Effector memory CD4-positive, alpha-beta T cell (primary cell): ENCODE data around the gene TFRC.
"Not testable (repeated sequence)": the region's sequence is repeated elsewhere in the genome, so short reads cannot be mapped to it uniquely, and the experiment has no call there.

Source experiments
- DNase-seq, 3 donors: peaks; one replicate each; pipeline ENCODE4 v3.0.0-alpha.2; 2020
- H3K27ac ChIP-seq: 2 replicates; pipeline ENCODE4 v1.7.0; 2013; ENCODE audit warnings: mild to moderate bottlenecking, low read length, moderate library complexity; ENCODE audit not compliant: insufficient read depth, poor library complexity, severe bottlenecking
- H3K27me3 ChIP-seq: replicated peaks from 2 replicates; pipeline ENCODE4 v1.7.0; 2013; ENCODE audit warnings: mild to moderate bottlenecking, low read length; ENCODE audit not compliant: insufficient read depth, control insufficient read depth, poor library complexity, severe bottlenecking
- H3K36me3 ChIP-seq: 2 replicates; pipeline ENCODE4 v1.7.0; 2013; ENCODE audit warnings: mild to moderate bottlenecking, low read length, moderate library complexity; ENCODE audit not compliant: control insufficient read depth, insufficient read depth
- H3K4me1 ChIP-seq: 2 replicates; pipeline ENCODE4 v1.7.0; 2013; ENCODE audit warnings: low read length, mild to moderate bottlenecking; ENCODE audit not compliant: control insufficient read depth, insufficient read depth, poor library complexity, severe bottlenecking
- H3K4me3 ChIP-seq: 2 replicates; pipeline ENCODE4 v1.7.0; 2013; ENCODE audit warnings: low read length, low read depth, mild to moderate bottlenecking; ENCODE audit not compliant: insufficient read depth, poor library complexity, severe bottlenecking
- H3K9me3 ChIP-seq: 2 replicates; pipeline ENCODE4 v1.7.0; 2013; ENCODE audit warnings: mild to moderate bottlenecking, low read length, moderate library complexity; ENCODE audit not compliant: control insufficient read depth

Gene TFRC

GRCh38 chr3:196008929-196009328, 73.0 kb downstream of the TFRC start:
- no peak for DNase-seq
- Histone ChIP-seq H3K4me1 (no peaks in the 10 kb centered on the region), H3K27ac (no peak overlapping the region), H3K36me3 (no peaks in the 10 kb centered on the region), H3K4me3 (no peak overlapping the region), H3K27me3 (no peaks in the 10 kb centered on the region), H3K9me3 (no peaks in the 10 kb centered on the region)

DNA sequence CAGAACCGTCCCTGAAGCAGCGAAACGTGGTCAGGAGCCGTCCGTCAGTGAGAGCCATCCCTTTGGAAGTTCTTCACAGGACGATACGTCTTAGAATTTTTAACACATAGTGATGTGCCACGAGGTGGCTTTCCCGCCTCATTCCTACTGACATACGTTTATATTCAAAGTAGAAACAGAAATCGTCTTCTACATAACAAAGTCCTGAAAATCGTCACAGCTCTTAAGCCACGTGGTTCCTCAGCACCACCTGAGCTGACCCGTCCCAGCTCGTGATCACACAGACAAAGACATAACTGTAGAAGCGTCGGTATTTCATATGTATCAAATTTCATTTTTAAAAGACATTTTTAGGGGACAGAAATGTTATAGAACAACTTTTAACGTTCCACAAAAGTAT, 73.5 kb downstream of the TFRC start:
- no peaks in the 10 kb centered on the region for H3K4me1 ChIP-seq
- no peaks in the 10 kb centered on the region for H3K36me3 ChIP-seq
- no peak for DNase-seq
- no peak overlapping the region for H3K4me3 ChIP-seq
- no peaks in the 10 kb centered on the region for H3K27me3 ChIP-seq
- H3K9me3 ChIP-seq, result no peaks in the 10 kb centered on the region
- H3K27ac ChIP-seq, result no peak overlapping the region

- no peaks in the 10 kb centered on the region for H3K9me3 ChIP-seq
- no peak overlapping the region for H3K27ac ChIP-seq
- no peak for DNase-seq
Observed at GRCh38 chr3:196007744-196008335, 74.0 kb downstream of the TFRC start.

GRCh38 chr3:196005338-196005737, 76.6 kb downstream of the TFRC start:
- DNase-seq, H3K36me3 ChIP-seq, H3K27me3 ChIP-seq, H3K4me3 ChIP-seq, H3K27ac ChIP-seq, H3K4me1 ChIP-seq, H3K9me3 ChIP-seq: not testable (repeated sequence)

More at GRCh38 chr3:196007744-196008335, 74.0 kb downstream of the TFRC start:
- Histone ChIP-seq H3K36me3 (no peaks in the 10 kb centered on the region), H3K4me1 (no peaks in the 10 kb centered on the region), H3K4me3 (no peak overlapping the region), H3K27me3 (no peaks in the 10 kb centered on the region)

- DNase-seq, H3K4me1 ChIP-seq, H3K27me3 ChIP-seq, H3K27ac ChIP-seq, H3K4me3 ChIP-seq, H3K9me3 ChIP-seq, H3K36me3 ChIP-seq: not testable (repeated sequence)
Observed at GRCh38 chr3:196004359-196005052, 77.4 kb downstream of the TFRC start.

- Histone ChIP-seq H3K36me3 (no peaks in the 10 kb centered on the region), H3K27me3 (no peaks in the 10 kb centered on the region), H3K4me1 (no peaks in the 10 kb centered on the region), H3K27ac (no peak overlapping the region), H3K9me3 (no peaks in the 10 kb centered on the region), H3K4me3 (no peak overlapping the region)
- DNase-seq, result no peak
Observed at GRCh38 chr3:196003611-196004010, 78.3 kb downstream of the TFRC start.

GRCh38 chr3:196002721-196003120, 79.2 kb downstream of the TFRC start:
- H3K27me3 ChIP-seq, H3K4me3 ChIP-seq, DNase-seq, H3K27ac ChIP-seq, H3K9me3 ChIP-seq, H3K4me1 ChIP-seq, H3K36me3 ChIP-seq: not testable (repeated sequence)

GRCh38 chr3:196001240-196001639, 80.7 kb downstream of the TFRC start:
- H3K4me3 ChIP-seq, result not testable (repeated sequence)

GRCh38 chr3:196000360-196000950, 81.4 kb downstream of the TFRC start:
- not testable (repeated sequence) for H3K27ac ChIP-seq, H3K9me3 ChIP-seq, H3K4me1 ChIP-seq, H3K27me3 ChIP-seq, H3K4me3 ChIP-seq, H3K36me3 ChIP-seq, DNase-seq

More at GRCh38 chr3:196001240-196001639, 80.7 kb downstream of the TFRC start:
- H3K4me1 ChIP-seq, DNase-seq, H3K36me3 ChIP-seq, H3K9me3 ChIP-seq, H3K27ac ChIP-seq, H3K27me3 ChIP-seq: not testable (repeated sequence)

GRCh38 chr3:195999896-196000295, 82.0 kb downstream of the TFRC start:
- no peak for DNase-seq
- no peaks in the 10 kb centered on the region for H3K4me1 ChIP-seq

More at GRCh38 chr3:195999896-196000295, 82.0 kb downstream of the TFRC start:
- Histone ChIP-seq H3K27me3 (no peaks in the 10 kb centered on the region), H3K27ac (no peak overlapping the region), H3K4me3 (no peak overlapping the region), H3K9me3 (no peaks in the 10 kb centered on the region), H3K36me3 (no peaks in the 10 kb centered on the region)
